Measurements from ENCODE around the gene LBP. TPM values are rescaled to one million over a fixed set of nuclear protein-coding genes. Genes with fewer than 3 reads are reported as not detected.
"Not testable (repeated sequence)": the region's sequence is repeated elsewhere in the genome, so short reads cannot be mapped to it uniquely, and the experiment has no call there.

Gene LBP
- total RNA-seq, 1 experiment from 2014 or later: 0.15 TPM

- no peak overlapping the region for H3K4me2 ChIP-seq (ENCODE audit: low read length)
- no peaks in the 10 kb centered on the region for H3K36me3 ChIP-seq (ENCODE audit: control insufficient read depth in 1 of 2, insufficient read depth in 2 of 2, low read length in 2 of 2)
- no peaks in the 10 kb centered on the region for H4K20me1 ChIP-seq (ENCODE audit: insufficient read depth)
- no peaks in the 10 kb centered on the region for H3K27me3 ChIP-seq (ENCODE audit: insufficient read depth, low read length)
- no peaks in the 10 kb centered on the region for H3K79me2 ChIP-seq (ENCODE audit: insufficient read depth, low read length)
- ChIA-PET RAD21 (ENCODE audit: low non-redundant PET in 1 of 2, low total read pairs in 2 of 2, uncharacterized antibody in 2 of 2, unreplicated experiment in 2 of 2) (no interaction called here), CTCF (no interaction called here), POLR2A (no interaction called here)
- H3K9me3 ChIP-seq (ENCODE audit: control insufficient read depth in 1 of 2, insufficient read depth in 1 of 2, low read depth in 1 of 2, low read length in 2 of 2): no peaks in the 10 kb centered on the region
- intact Hi-C loops (cut with micrococcal nuclease): no loop called here
- ATAC-seq (peak; percentile 96), DNase-seq (ENCODE audit: low read depth, low spot score) (peak; percentile 19)
- no peaks in the 10 kb centered on the region for H3K4me1 ChIP-seq (ENCODE audit: control insufficient read depth in 1 of 2, insufficient read depth in 2 of 2, low read length in 2 of 2)
- peak overlapping the region; percentile 57 for H2AFZ ChIP-seq (ENCODE audit: low read depth, low read length, poor library complexity, severe bottlenecking)
- no peaks in the 10 kb centered on the region for H3K9me2 ChIP-seq (ENCODE audit: insufficient read depth)
- TF ChIP-seq FOSL1 (IDR thresholded peaks at IDR 0.05; ENCODE audit: low read depth): no peak
- no TSS peak for BruUV-seq (replicated peaks)
- no peak overlapping the region for H3K27ac ChIP-seq (ENCODE audit: low read depth, low read length)
- H3K4me3 ChIP-seq (replicated peaks in 1 of 2; ENCODE audit: low read depth in 1 of 2, low read length in 2 of 2): no peak overlapping the region
- H3K9ac ChIP-seq (ENCODE audit: low read length): no peak overlapping the region
Observed at GRCh38 chr20:38392356-38392755, 46.1 kb downstream of the LBP start.

- no peaks in the 10 kb centered on the region for H4K20me1 ChIP-seq (ENCODE audit: insufficient read depth)
Observed at GRCh38 chr20:38393259-38393658, 47.0 kb downstream of the LBP start.

GRCh38 chr20:38395165-38395564 lies 48.9 kb downstream of the LBP start:
- no peaks in the 10 kb centered on the region for H3K79me2 ChIP-seq (ENCODE audit: insufficient read depth, low read length)
- TF ChIP-seq RAD21 (IDR thresholded peaks at IDR 0.05; ENCODE audit: low read depth) (no peak), CEBPB (IDR thresholded peaks at IDR 0.05; ENCODE audit: low read depth) (no peak), ATF3 (IDR thresholded peaks at IDR 0.05) (no peak), EZH2 (IDR thresholded peaks at IDR 0.05) (no peak), SRF (IDR thresholded peaks at IDR 0.05; ENCODE audit: low read depth) (no peak), MAX (IDR thresholded peaks at IDR 0.05) (no peak)
- CTCF ChIA-PET: no interaction called here
- BruUV-seq (replicated peaks): no TSS peak
- H2AFZ ChIP-seq (ENCODE audit: low read depth, low read length, poor library complexity, severe bottlenecking): no peak overlapping the region
- ATAC-seq: no peak
- no peak for DNase-seq (ENCODE audit: low read depth, low spot score)
- H3K9me3 ChIP-seq (ENCODE audit: control insufficient read depth in 1 of 2, insufficient read depth in 1 of 2, low read depth in 1 of 2, low read length in 2 of 2): no peaks in the 10 kb centered on the region
- no peak overlapping the region for H3K9ac ChIP-seq (ENCODE audit: low read length)
- intact Hi-C loops (cut with micrococcal nuclease): no loop called here
- H3K4me3 ChIP-seq (replicated peaks in 1 of 2; ENCODE audit: low read depth in 1 of 2, low read length in 2 of 2): no peak overlapping the region
- POLR2A ChIA-PET: no interaction called here
- H3K27me3 ChIP-seq (ENCODE audit: insufficient read depth, low read length): no peaks in the 10 kb centered on the region
- no peak overlapping the region for H3K4me2 ChIP-seq (ENCODE audit: low read length)
- H3K27ac ChIP-seq (ENCODE audit: low read depth, low read length): no peak overlapping the region
- H3K36me3 ChIP-seq (ENCODE audit: control insufficient read depth in 1 of 2, insufficient read depth in 2 of 2, low read length in 2 of 2): no peaks in the 10 kb centered on the region
- no peaks in the 10 kb centered on the region for H3K9me2 ChIP-seq (ENCODE audit: insufficient read depth)
- H3K4me1 ChIP-seq (ENCODE audit: control insufficient read depth in 1 of 2, insufficient read depth in 2 of 2, low read length in 2 of 2): no peaks in the 10 kb centered on the region
- no peaks in the 10 kb centered on the region for H4K20me1 ChIP-seq (ENCODE audit: insufficient read depth)
- RAD21 ChIA-PET (ENCODE audit: low non-redundant PET in 1 of 2, low total read pairs in 2 of 2, uncharacterized antibody in 2 of 2, unreplicated experiment in 2 of 2): no interaction called here

More at GRCh38 chr20:38393259-38393658, 47.0 kb downstream of the LBP start:
- H3K4me1 ChIP-seq (ENCODE audit: control insufficient read depth in 1 of 2, insufficient read depth in 2 of 2, low read length in 2 of 2): no peaks in the 10 kb centered on the region
- RAD21 ChIA-PET (ENCODE audit: low non-redundant PET in 1 of 2, low total read pairs in 2 of 2, uncharacterized antibody in 2 of 2, unreplicated experiment in 2 of 2): interaction anchor here in 1 of 2 experiments (0.6 kb wide), 1 partner anchor 37 kb away, joined by 3 read pairs; no protein-coding TSS in a partner anchor
- CTCF ChIA-PET: no interaction called here
- POLR2A ChIA-PET: no interaction called here
- H3K9ac ChIP-seq (ENCODE audit: low read length): no peak overlapping the region
- ATAC-seq: no peak
- BruUV-seq (replicated peaks): no TSS peak
- no peaks in the 10 kb centered on the region for H3K79me2 ChIP-seq (ENCODE audit: insufficient read depth, low read length)
- no peak overlapping the region for H3K27ac ChIP-seq (ENCODE audit: low read depth, low read length)
- no peaks in the 10 kb centered on the region for H3K9me3 ChIP-seq (ENCODE audit: control insufficient read depth in 1 of 2, insufficient read depth in 1 of 2, low read depth in 1 of 2, low read length in 2 of 2)
- no peak overlapping the region for H3K4me3 ChIP-seq (replicated peaks in 1 of 2; ENCODE audit: low read depth in 1 of 2, low read length in 2 of 2)
- intact Hi-C loops (cut with micrococcal nuclease): no loop called here
- H3K27me3 ChIP-seq (ENCODE audit: insufficient read depth, low read length): no peaks in the 10 kb centered on the region
- no peak overlapping the region for H2AFZ ChIP-seq (ENCODE audit: low read depth, low read length, poor library complexity, severe bottlenecking)
- no peak overlapping the region for H3K4me2 ChIP-seq (ENCODE audit: low read length)
- TF ChIP-seq JUND (IDR thresholded peaks at IDR 0.05) (no peak), EZH2phosphoT487 (IDR thresholded peaks at IDR 0.05; ENCODE audit: borderline replicate concordance) (no peak)
- H3K9me2 ChIP-seq (ENCODE audit: insufficient read depth): no peaks in the 10 kb centered on the region
- DNase-seq (ENCODE audit: low read depth, low spot score): no peak
- no peaks in the 10 kb centered on the region for H3K36me3 ChIP-seq (ENCODE audit: control insufficient read depth in 1 of 2, insufficient read depth in 2 of 2, low read length in 2 of 2)

GRCh38 chr20:38395751-38396395 lies 49.6 kb downstream of the LBP start:
- H2AFZ ChIP-seq (ENCODE audit: low read depth, low read length, poor library complexity, severe bottlenecking); H3K79me2 ChIP-seq (ENCODE audit: insufficient read depth, low read length); ATAC-seq; intact Hi-C loops (cut with micrococcal nuclease); H3K4me2 ChIP-seq (ENCODE audit: low read length); H3K4me1 ChIP-seq (ENCODE audit: control insufficient read depth in 1 of 2, insufficient read depth in 2 of 2, low read length in 2 of 2); H3K4me3 ChIP-seq (replicated peaks in 1 of 2; ENCODE audit: low read depth in 1 of 2, low read length in 2 of 2); H3K9ac ChIP-seq (ENCODE audit: low read length); H3K9me2 ChIP-seq (ENCODE audit: insufficient read depth); H3K27ac ChIP-seq (ENCODE audit: low read depth, low read length); H4K20me1 ChIP-seq (ENCODE audit: insufficient read depth); BruUV-seq (replicated peaks); H3K9me3 ChIP-seq (ENCODE audit: control insufficient read depth in 1 of 2, insufficient read depth in 1 of 2, low read depth in 1 of 2, low read length in 2 of 2); H3K36me3 ChIP-seq (ENCODE audit: control insufficient read depth in 1 of 2, insufficient read depth in 2 of 2, low read length in 2 of 2); RAD21 ChIA-PET (ENCODE audit: low non-redundant PET in 1 of 2, low total read pairs in 2 of 2, uncharacterized antibody in 2 of 2, unreplicated experiment in 2 of 2); H3K27me3 ChIP-seq (ENCODE audit: insufficient read depth, low read length); POLR2A ChIA-PET; CTCF ChIA-PET; DNase-seq (ENCODE audit: low read depth, low spot score): not testable (repeated sequence)

Data from HCT116 (cell line).